ENCODE results near the gene LUC7L.
"Not testable (repeated sequence)": the region's sequence is repeated elsewhere in the genome, so short reads cannot be mapped to it uniquely, and the experiment has no call there.

The LUC7L gene

GRCh38 chr16:165539-166374 lies 63.5 kb downstream of the LUC7L start, which contains the start of gene HBM:
HBM (plus strand) TSS chr16:165978; CDS start chr16:165998, 20 bp downstream.
- DNase-seq (ENCODE audit: low read depth, low spot score) = no peak

- DNase-seq (ENCODE audit: low read depth, low spot score) = no peak
Observed at GRCh38 chr16:164827-165538, 64.3 kb downstream of the LUC7L start.

GRCh38 chr16:164134-164823 lies 65.0 kb downstream of the LUC7L start:
- DNase-seq (ENCODE audit: low read depth, low spot score) = not testable (repeated sequence)

GRCh38 chr16:163696-164095 lies 65.6 kb downstream of the LUC7L start:
- not testable (repeated sequence) for DNase-seq (ENCODE audit: low read depth, low spot score)

- not testable (repeated sequence) for DNase-seq (ENCODE audit: low read depth, low spot score)
Observed at GRCh38 chr16:163139-163538, 66.1 kb downstream of the LUC7L start.

GRCh38 chr16:162271-162991 lies 66.8 kb downstream of the LUC7L start:
- DNase-seq (ENCODE audit: low read depth, low spot score) = no peak

GRCh38 chr16:160691-161190 lies 68.5 kb downstream of the LUC7L start:
- DNase-seq (ENCODE audit: low read depth, low spot score) = no peak

- DNase-seq (ENCODE audit: low read depth, low spot score) = not testable (repeated sequence)
Observed at GRCh38 chr16:160242-160641, 69.0 kb downstream of the LUC7L start.

- no peak for DNase-seq (ENCODE audit: low read depth, low spot score)
Observed at GRCh38 chr16:159136-159849, 70.0 kb downstream of the LUC7L start.

GRCh38 chr16:155031-155398 lies 74.2 kb downstream of the LUC7L start:
- DNase-seq (ENCODE audit: low read depth, low spot score) = no peak

GRCh38 chr16:154217-155030 lies 74.8 kb downstream of the LUC7L start:
- no peak for DNase-seq (ENCODE audit: low read depth, low spot score)

GRCh38 chr16:153550-154216 lies 75.6 kb downstream of the LUC7L start:
- not testable (repeated sequence) for DNase-seq (ENCODE audit: low read depth, low spot score)

GRCh38 chr16:153129-153521 lies 76.1 kb downstream of the LUC7L start:
- not testable (repeated sequence) for DNase-seq (ENCODE audit: low read depth, low spot score)

GRCh38 chr16:152141-153128 lies 76.8 kb downstream of the LUC7L start, which contains the start of gene HBZ:
HBZ (plus strand) TSS chr16:152644; CDS start chr16:152910, 266 bp downstream.
- no peak for DNase-seq (ENCODE audit: low read depth, low spot score)

- no peak for DNase-seq (ENCODE audit: low read depth, low spot score)
Observed at GRCh38 chr16:149024-149660, 80.1 kb downstream of the LUC7L start.

GRCh38 chr16:146646-147045 lies 82.6 kb downstream of the LUC7L start:
- no peak for DNase-seq (ENCODE audit: low read depth, low spot score)

GRCh38 chr16:144797-145252 lies 84.4 kb downstream of the LUC7L start:
- DNase-seq (ENCODE audit: low read depth, low spot score) = no peak

All from brain pericyte (primary cell).